ENCODE results near the gene MYO1B. TPM values are rescaled to one million over a fixed set of nuclear protein-coding genes. Genes with fewer than 3 reads are reported as not detected.

Gene MYO1B
- polyA plus RNA-seq, 3 donors, result 0.01 TPM; not detected in 2

- whole genome bisulfite sequencing (ENCODE audit: insufficient coverage), result no CpG with 5 or more reads among the region's 2 CpGs
- Histone ChIP-seq H3K4me2 (replicated peaks; ENCODE audit: extremely low read depth, low read length, poor library complexity, severe bottlenecking) (no peak overlapping the region), H3K27me3 (ENCODE audit: control insufficient read depth in 2 of 2, insufficient read depth in 2 of 2, low read length in 2 of 2) (no peaks in the 10 kb centered on the region), H3K9me3 (replicated peaks in 1 of 2; ENCODE audit: control insufficient read depth in 1 of 2, insufficient read depth in 1 of 2, low read length in 2 of 2) (no peaks in the 10 kb centered on the region), H3K27ac (ENCODE audit: low read depth in 1 of 2, low read length in 2 of 2) (no peak overlapping the region), H2AFZ (ENCODE audit: insufficient read depth, low read depth, low read length, poor library complexity, severe bottlenecking) (no peak overlapping the region), H3K36me3 (replicated peaks in 1 of 2; ENCODE audit: control insufficient read depth in 1 of 2, insufficient read depth in 2 of 2, low read length in 2 of 2) (no peaks in the 10 kb centered on the region), H4K20me1 (ENCODE audit: insufficient read depth, low read length) (no peaks in the 10 kb centered on the region), H3K4me3 (replicated peaks in 1 of 3; ENCODE audit: low read depth in 2 of 3, low read length in 3 of 3) (no peak overlapping the region), H3K79me2 (ENCODE audit: insufficient read depth, low read length) (no peaks in the 10 kb centered on the region), H3K9ac (ENCODE audit: insufficient read depth, low read length, poor library complexity, severe bottlenecking) (no peak overlapping the region), H3K4me1 (ENCODE audit: control insufficient read depth in 1 of 2, insufficient read depth in 2 of 2, low read length in 2 of 2) (no peaks in the 10 kb centered on the region)
- Mint-ChIP-seq H3K36me3 (no peaks in the 10 kb centered on the region), H3K9me3 (peaks cover 0 to 3% (median 0%) of the 10 kb centered on the region in 7 donors), H3K4me1 (no peaks in the 10 kb centered on the region), H3K4me3 (no peak overlapping the region), H3K27ac (no peak overlapping the region), H3K27me3 (ENCODE audit: low read depth in 3 of 3) (peaks cover 0 to 2% (median 0%) of the 10 kb centered on the region in 3 donors)
- no peak for DNase-seq
- TF ChIP-seq CTCF (IDR thresholded peaks at IDR 0.05), result no peak
- intact Hi-C loops (cut with micrococcal nuclease), result no loop called here
These were observed 17.8 kb downstream of the MYO1B start for GRCh38 chr2:191263050-191263449.

GRCh38 chr2:191264647-191265081 is 19.5 kb downstream of the MYO1B start:
- H3K9me3 ChIP-seq (replicated peaks in 1 of 2; ENCODE audit: control insufficient read depth in 1 of 2, insufficient read depth in 1 of 2, low read length in 2 of 2), result no peaks in the 10 kb centered on the region
- Mint-ChIP-seq H3K9me3 (peaks cover 0 to 8% (median 0%) of the 10 kb centered on the region in 7 donors), H3K4me1 (no peaks in the 10 kb centered on the region), H3K27ac (no peak overlapping the region), H3K4me3 (no peak overlapping the region), H3K36me3 (no peaks in the 10 kb centered on the region), H3K27me3 (ENCODE audit: low read depth in 3 of 3) (peaks cover 0 to 2% (median 0%) of the 10 kb centered on the region in 3 donors)
- TF ChIP-seq CTCF (IDR thresholded peaks at IDR 0.05), result no peak
- H4K20me1 ChIP-seq (ENCODE audit: insufficient read depth, low read length), result no peaks in the 10 kb centered on the region
- H2AFZ ChIP-seq (ENCODE audit: insufficient read depth, low read depth, low read length, poor library complexity, severe bottlenecking), result no peak overlapping the region
- H3K27ac ChIP-seq (ENCODE audit: low read depth in 1 of 2, low read length in 2 of 2), result no peak overlapping the region
- 100% methylated on average over 2 of the region's 3 CpGs for WGBS (ENCODE audit: insufficient coverage)
- no peak overlapping the region for H3K9ac ChIP-seq (ENCODE audit: insufficient read depth, low read length, poor library complexity, severe bottlenecking)
- no peak overlapping the region for H3K4me2 ChIP-seq (replicated peaks; ENCODE audit: extremely low read depth, low read length, poor library complexity, severe bottlenecking)
- H3K36me3 ChIP-seq (replicated peaks in 1 of 2; ENCODE audit: control insufficient read depth in 1 of 2, insufficient read depth in 2 of 2, low read length in 2 of 2), result no peaks in the 10 kb centered on the region
- intact Hi-C loops (cut with micrococcal nuclease), result no loop called here
- H3K4me3 ChIP-seq (replicated peaks in 1 of 3; ENCODE audit: low read depth in 2 of 3, low read length in 3 of 3), result no peak overlapping the region
- H3K27me3 ChIP-seq (ENCODE audit: control insufficient read depth in 2 of 2, insufficient read depth in 2 of 2, low read length in 2 of 2), result no peaks in the 10 kb centered on the region
- no peaks in the 10 kb centered on the region for H3K79me2 ChIP-seq (ENCODE audit: insufficient read depth, low read length)
- no peak for DNase-seq
- H3K4me1 ChIP-seq (ENCODE audit: control insufficient read depth in 1 of 2, insufficient read depth in 2 of 2, low read length in 2 of 2), result no peaks in the 10 kb centered on the region

Data from CD14-positive monocyte (primary cell).